H9 (cell line): ENCODE results near the gene DLG2. TPM values are rescaled to one million over a fixed set of nuclear protein-coding genes. Genes with fewer than 3 reads are reported as not detected.
A peak's percentile ranks its signal among the peaks of the same experiment; 100 is the strongest.

Experiments used
- DNase-seq: peaks from one replicate; pipeline ENCODE4 v3.0.0-alpha.2; 2017
- H2AFZ ChIP-seq: one replicate; pipeline ENCODE4 v1.6.1; 2013; ENCODE audit warnings: mild to moderate bottlenecking, low read length, control low read depth, moderate library complexity
- H2AK5ac ChIP-seq: 2 replicates; pipeline ENCODE4 v1.6.1; 2013; ENCODE audit warnings: low read length, control low read depth, mixed read lengths; ENCODE audit not compliant: insufficient read length
- H2BK120ac ChIP-seq: one replicate; pipeline ENCODE4 v1.6.1; 2013; ENCODE audit warnings: low read depth, mild to moderate bottlenecking, low read length, control low read depth, inconsistent platforms; ENCODE audit not compliant: poor library complexity, severe bottlenecking
- H2BK12ac ChIP-seq: 2 replicates; pipeline ENCODE4 v1.6.1; 2013; ENCODE audit warnings: low read length, control low read depth, mixed read lengths, low read depth; ENCODE audit not compliant: insufficient read length
- H2BK15ac ChIP-seq: 2 replicates; pipeline ENCODE4 v1.6.1; 2013; ENCODE audit warnings: low read depth, low read length, control low read depth
- H2BK20ac ChIP-seq: one replicate; pipeline ENCODE4 v1.6.1; 2013; ENCODE audit warnings: low read depth, mild to moderate bottlenecking, low read length, control low read depth, inconsistent platforms; ENCODE audit not compliant: poor library complexity, severe bottlenecking
- H2BK5ac ChIP-seq: 2 replicates; pipeline ENCODE4 v1.6.1; 2013; ENCODE audit warnings: low read length, control low read depth, mixed read lengths; ENCODE audit not compliant: insufficient read length
- H3K14ac ChIP-seq: 2 replicates; pipeline ENCODE4 v1.6.1; 2013; ENCODE audit warnings: low read length, control low read depth; ENCODE audit not compliant: insufficient read depth
- H3K18ac ChIP-seq: 2 replicates; pipeline ENCODE4 v1.6.1; 2013; ENCODE audit warnings: low read depth, mild to moderate bottlenecking, mixed read lengths, low read length, control low read depth; ENCODE audit not compliant: insufficient read length
- H3K23ac ChIP-seq: 2 replicates; pipeline ENCODE4 v1.6.1; 2013; ENCODE audit warnings: low read length, control low read depth, mixed read lengths, low read depth; ENCODE audit not compliant: insufficient read length
- H3K23me2 ChIP-seq: 2 replicates; pipeline ENCODE4 v1.6.1; 2013; ENCODE audit warnings: low read depth, mild to moderate bottlenecking, mixed read lengths, low read length, control low read depth; ENCODE audit not compliant: insufficient read length, poor library complexity, severe bottlenecking
- H3K27ac ChIP-seq: 2 replicates; pipeline ENCODE4 v1.5.1; 2013; ENCODE audit warnings: low read length, control low read depth, mixed read lengths, low read depth; ENCODE audit not compliant: insufficient read length
- H3K27me3 ChIP-seq: 2 replicates; pipeline ENCODE4 v1.6.1; 2013; ENCODE audit warnings: low read length, control low read depth, inconsistent platforms; ENCODE audit not compliant: insufficient read depth
- H3K4ac ChIP-seq: 2 replicates; pipeline ENCODE4 v1.6.1; 2013; ENCODE audit warnings: low read depth, mild to moderate bottlenecking, control low read depth, inconsistent platforms, low read length, moderate library complexity
- H3K4me1 ChIP-seq: 2 replicates; pipeline ENCODE4 v1.6.1; 2013; ENCODE audit warnings: low read length, control low read depth, inconsistent platforms; ENCODE audit not compliant: insufficient read depth
- H3K4me2 ChIP-seq: 2 replicates; pipeline ENCODE4 v1.6.1; 2013; ENCODE audit warnings: low read length, control low read depth, mixed read lengths; ENCODE audit not compliant: insufficient read length, insufficient read depth
- H3K56ac ChIP-seq: 2 replicates; pipeline ENCODE4 v1.6.1; 2013; ENCODE audit warnings: low read depth, mild to moderate bottlenecking, mixed read lengths, low read length, control low read depth; ENCODE audit not compliant: insufficient read length
- H3K79me1 ChIP-seq: 2 replicates; pipeline ENCODE4 v1.6.1; 2013; ENCODE audit warnings: low read depth, mild to moderate bottlenecking, moderate library complexity, low read length, control low read depth, inconsistent platforms; ENCODE audit not compliant: insufficient read depth, poor library complexity, severe bottlenecking
- H3K79me2 ChIP-seq: 2 replicates; pipeline ENCODE4 v1.6.1; 2013; ENCODE audit warnings: low read length, control low read depth, inconsistent platforms; ENCODE audit not compliant: insufficient read depth
- H3K9ac ChIP-seq: 2 replicates; pipeline ENCODE4 v1.6.1; 2013; ENCODE audit warnings: low read length, control low read depth, mixed read lengths; ENCODE audit not compliant: insufficient read length; ENCODE audit errors: extremely low read depth
- H3K9me3 ChIP-seq: one replicate; pipeline ENCODE4 v1.6.1; 2013; ENCODE audit warnings: low read depth, low read length, inconsistent platforms; ENCODE audit not compliant: control insufficient read depth
- H3T11ph ChIP-seq: one replicate; pipeline ENCODE4 v1.6.1; 2013; ENCODE audit warnings: mild to moderate bottlenecking, low read length, control low read depth, inconsistent platforms
- H4K20me1 ChIP-seq: one replicate; pipeline ENCODE4 v1.6.1; 2013; ENCODE audit not compliant: control insufficient read depth, insufficient read length, insufficient read depth
- H4K5ac ChIP-seq: 2 replicates; pipeline ENCODE4 v1.6.1; 2013; ENCODE audit warnings: low read depth, mild to moderate bottlenecking, mixed read lengths, low read length, control low read depth; ENCODE audit not compliant: insufficient read length
- H4K8ac ChIP-seq: replicated peaks from 2 replicates; pipeline ENCODE4 v1.6.1; 2013; ENCODE audit warnings: low read length, control low read depth, mixed read lengths, low read depth; ENCODE audit not compliant: insufficient read length
- H4K91ac ChIP-seq: 2 replicates; pipeline ENCODE4 v1.6.1; 2013; ENCODE audit warnings: low read depth, mild to moderate bottlenecking, moderate library complexity, mixed read lengths, low read length, control low read depth; ENCODE audit not compliant: insufficient read length
- H3K27ac Mint-ChIP-seq, 3 experiments: 2 replicates in 2 of 3; 3 replicates in 1 of 3; pipeline ENCODE4 v1.8.0; 2020 to 2021; ENCODE audit warnings: mixed read lengths in 3 of 3, mild to moderate bottlenecking in 1 of 3, moderate library complexity in 1 of 3
- H3K27me3 Mint-ChIP-seq: 2 replicates; pipeline ENCODE4 v1.8.0; 2021; ENCODE audit warnings: low read depth, mild to moderate bottlenecking, moderate library complexity, mixed read lengths
- H3K36me3 Mint-ChIP-seq, 3 experiments: 2 replicates in 2 of 3; 3 replicates in 1 of 3; pipeline ENCODE4 v1.8.0; 2020 to 2021; ENCODE audit warnings: low read depth in 3 of 3, mixed read lengths in 3 of 3; ENCODE audit not compliant: insufficient read depth in 1 of 3
- H3K4me1 Mint-ChIP-seq, 2 experiments: 2 replicates each; pipeline ENCODE4 v1.8.0; 2020; ENCODE audit warnings: mixed read lengths in 2 of 2
- H3K4me3 Mint-ChIP-seq, 2 experiments: 2 replicates in 1 of 2; 3 replicates in 1 of 2; pipeline ENCODE4 v1.8.0; 2020 to 2021; ENCODE audit warnings: mild to moderate bottlenecking in 2 of 2, mixed read lengths in 2 of 2, moderate library complexity in 1 of 2
- H3K9me3 Mint-ChIP-seq, 2 experiments: 2 replicates in 1 of 2; 3 replicates in 1 of 2; pipeline ENCODE4 v1.8.0; 2020; ENCODE audit warnings: mild to moderate bottlenecking in 2 of 2, mixed read lengths in 2 of 2, moderate library complexity in 1 of 2
- CTCF ChIP-seq: fragments of 200-600 bp; sonication (generic); conservative IDR thresholded peaks from 3 replicates; pipeline ENCODE4 v1.8.0; 2021; ENCODE audit warnings: antibody characterized with exemption, mild to moderate bottlenecking
- total RNA-seq: library from RNA; stranded (reverse); gene quantifications from 2 replicates; pipeline ENCODE4 v1.2.1, GENCODE V29; 2021

The DLG2 gene
- total RNA-seq, 1 experiment from 2014 or later: 8.0 TPM

- Histone ChIP-seq H3K9me3 (no peaks in the 10 kb centered on the region), H4K8ac (no peak overlapping the region), H3K79me2 (no peaks in the 10 kb centered on the region), H3K18ac (no peak overlapping the region), H4K20me1 (no peaks in the 10 kb centered on the region), H3K14ac (no peak overlapping the region), H3T11ph (no peak overlapping the region), H3K23ac (no peak overlapping the region), H4K91ac (no peak overlapping the region), H3K4ac (no peak overlapping the region), H3K27me3 (no peaks in the 10 kb centered on the region), H3K27ac (no peak overlapping the region), H2AK5ac (no peak overlapping the region), H2BK15ac (no peak overlapping the region), H3K23me2 (no peaks in the 10 kb centered on the region), H3K9ac (no peak overlapping the region), H4K5ac (no peak overlapping the region), H2BK5ac (no peak overlapping the region), H2BK12ac (no peak overlapping the region), H3K4me2 (no peak overlapping the region), H2BK20ac (no peak overlapping the region), H3K4me1 (no peaks in the 10 kb centered on the region), H2BK120ac (no peak overlapping the region), H3K56ac (no peak overlapping the region), H2AFZ (no peak overlapping the region), H3K79me1 (no peaks in the 10 kb centered on the region)
- Mint-ChIP-seq H3K4me3 (no peak overlapping the region), H3K4me1 (peaks cover 23% of the 10 kb centered on the region in 2 experiments), H3K27ac (peak overlapping the region; percentile 76 to 97 (median 94); a peak in 6 of 7 replicates), H3K9me3 (peaks cover 0 to 3% of the 10 kb centered on the region in 2 experiments; a peak in 2 of 5 replicates), H3K27me3 (no peaks in the 10 kb centered on the region), H3K36me3 (peaks cover 0 to 4% (median 2%) of the 10 kb centered on the region in 3 experiments; a peak in 2 of 7 replicates)
- TF ChIP-seq CTCF: no peak
- DNase-seq: no peak
Measured at GRCh38 chr11:84022695-84023094, 1604.4 kb downstream of the DLG2 start.
